Measurements from ENCODE around the gene SEL1L3. TPM values are rescaled to one million over a fixed set of nuclear protein-coding genes. Genes with fewer than 3 reads are reported as not detected.
"Not testable (repeated sequence)": the region's sequence is repeated elsewhere in the genome, so short reads cannot be mapped to it uniquely, and the experiment has no call there.

SEL1L3 gene
- 10 to 100 TPM; 22.9 to 24.9 (median 23.1) TPM for polyA plus RNA-seq (ENCODE audit: insufficient read length in 3 of 3)

- DNase-seq (ENCODE audit: low read depth in 3 of 3, low spot score in 2 of 3): no peak
Measured at GRCh38 chr4:25862411-25863346, at the start of gene SEL1L3. TSS of gene SEL1L3 (minus strand) at chr4:25862988. CDS start at chr4:25862836, 152 bp downstream.

- DNase-seq (ENCODE audit: low read depth in 3 of 3, low spot score in 2 of 3): no peak
Measured at GRCh38 chr4:25911356-25911755, 48.6 kb upstream of the SEL1L3 start.

GRCh38 chr4:25908491-25908901 is 45.7 kb upstream of the SEL1L3 start:
- no peak for DNase-seq (ENCODE audit: low read depth in 3 of 3, low spot score in 2 of 3)

- not testable (repeated sequence) for DNase-seq (ENCODE audit: low read depth in 3 of 3, low spot score in 2 of 3)
Measured at GRCh38 chr4:25906113-25906512, 43.3 kb upstream of the SEL1L3 start.

GRCh38 chr4:25905371-25905770 is 42.6 kb upstream of the SEL1L3 start:
- no peak for DNase-seq (ENCODE audit: low read depth in 3 of 3, low spot score in 2 of 3)

- DNase-seq (ENCODE audit: low read depth in 3 of 3, low spot score in 2 of 3): no peak
Measured at GRCh38 chr4:25904748-25905082, 41.9 kb upstream of the SEL1L3 start.

- no peak for DNase-seq (ENCODE audit: low read depth in 3 of 3, low spot score in 2 of 3)
Measured at GRCh38 chr4:25903900-25904747, 41.3 kb upstream of the SEL1L3 start.

GRCh38 chr4:25901030-25901430 is 38.2 kb upstream of the SEL1L3 start:
- DNase-seq (ENCODE audit: low read depth in 3 of 3, low spot score in 2 of 3): no peak

GRCh38 chr4:25900310-25900709 is 37.5 kb upstream of the SEL1L3 start:
- DNase-seq (ENCODE audit: low read depth in 3 of 3, low spot score in 2 of 3): no peak

GRCh38 chr4:25896776-25897539 is 34.2 kb upstream of the SEL1L3 start:
- DNase-seq (ENCODE audit: low read depth in 3 of 3, low spot score in 2 of 3): no peak

- peak in 1 of 3 donors; percentile 41 for DNase-seq (ENCODE audit: low read depth in 3 of 3, low spot score in 2 of 3)
Measured at GRCh38 chr4:25892796-25893195, 30.0 kb upstream of the SEL1L3 start.

- no peak for DNase-seq (ENCODE audit: low read depth in 3 of 3, low spot score in 2 of 3)
Measured at GRCh38 chr4:25890571-25891485, 28.0 kb upstream of the SEL1L3 start.

GRCh38 chr4:25889589-25890503 is 27.1 kb upstream of the SEL1L3 start:
- no peak for DNase-seq (ENCODE audit: low read depth in 3 of 3, low spot score in 2 of 3)

GRCh38 chr4:25888781-25889180 is 26.0 kb upstream of the SEL1L3 start:
- DNase-seq (ENCODE audit: low read depth in 3 of 3, low spot score in 2 of 3): no peak

- DNase-seq (ENCODE audit: low read depth in 3 of 3, low spot score in 2 of 3): no peak
Measured at GRCh38 chr4:25884031-25884782, 21.4 kb upstream of the SEL1L3 start.

- no peak for DNase-seq (ENCODE audit: low read depth in 3 of 3, low spot score in 2 of 3)
Measured at GRCh38 chr4:25883565-25883964, 20.8 kb upstream of the SEL1L3 start.

- no peak for DNase-seq (ENCODE audit: low read depth in 3 of 3, low spot score in 2 of 3)
Measured at GRCh38 chr4:25882226-25882625, 19.4 kb upstream of the SEL1L3 start.

GRCh38 chr4:25881193-25881592 is 18.4 kb upstream of the SEL1L3 start:
- DNase-seq (ENCODE audit: low read depth in 3 of 3, low spot score in 2 of 3): no peak
